ENCODE results near the gene INPP4A.

INPP4A gene

DNA sequence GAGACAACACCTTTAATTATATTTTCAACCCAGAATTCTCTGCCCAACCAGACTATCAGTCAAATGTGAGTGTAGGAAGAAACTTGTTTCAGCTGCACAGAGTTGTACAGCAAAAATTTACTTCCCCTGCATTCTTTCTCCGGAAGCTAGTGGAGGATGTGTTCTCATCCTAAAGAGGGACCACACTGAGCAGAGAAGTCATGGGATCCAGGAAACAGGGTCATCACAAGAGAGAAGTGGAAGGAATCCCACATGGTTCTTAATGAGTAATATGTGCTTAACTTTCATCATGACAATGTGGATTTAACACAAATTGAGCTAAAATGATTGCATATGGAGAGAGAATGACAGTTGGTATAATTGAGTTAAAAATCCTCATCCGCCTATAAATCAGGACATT is 78.2 kb downstream of the INPP4A start:
- no peak overlapping the region for H3K27ac ChIP-seq (ENCODE audit: insufficient read depth in 1 of 2, low read depth in 1 of 2, low read length in 2 of 2, poor library complexity in 1 of 2, severe bottlenecking in 2 of 2)
- ChIA-PET POLR2A (no interaction called here), CTCF (interaction anchor here (0.9 kb wide), 1 partner anchor 69 kb away, joined by 3 read pairs; no protein-coding TSS in a partner anchor)
- no peak overlapping the region for H3K4me3 ChIP-seq (ENCODE audit: control insufficient read depth in 1 of 7, extremely low read depth in 1 of 7, insufficient read depth in 4 of 7, low read depth in 2 of 7, low read length in 6 of 7)
- DNase-seq = no peak
- peaks cover 2 to 28% (median 12%) of the 10 kb centered on the region in 4 experiments for H3K36me3 ChIP-seq (ENCODE audit: control insufficient read depth in 4 of 4, insufficient read depth in 4 of 4, low read length in 3 of 4)
- peaks cover 0 to 12% (median 4%) of the 10 kb centered on the region in 5 experiments for H3K9me3 ChIP-seq (ENCODE audit: control extremely low read depth in 1 of 5, control insufficient read depth in 4 of 5, insufficient read depth in 2 of 5, low read depth in 1 of 5, low read length in 4 of 5)
- 100% methylated on average over 2 of the region's 2 CpGs for WGBS (ENCODE audit: insufficient coverage)
- H3K27me3 ChIP-seq (replicated peaks in 2 of 5; ENCODE audit: control insufficient read depth in 4 of 5, insufficient read depth in 5 of 5, low read length in 4 of 5) = no peaks in the 10 kb centered on the region
- H3K4me1 ChIP-seq (ENCODE audit: control extremely low read depth in 1 of 4, control insufficient read depth in 4 of 4, insufficient read depth in 4 of 4, low read length in 3 of 4) = peaks cover 0 to 2% (median 0%) of the 10 kb centered on the region in 4 experiments

GRCh38 chr2:98524168-98524567 is 79.5 kb downstream of the INPP4A start:
- ChIA-PET CTCF (interaction anchor here (1.3 kb wide), 1 partner anchor 23 kb away, joined by 3 read pairs; no protein-coding TSS in a partner anchor), POLR2A (no interaction called here)
- Histone ChIP-seq H3K27me3 (replicated peaks in 2 of 5; ENCODE audit: control insufficient read depth in 4 of 5, insufficient read depth in 5 of 5, low read length in 4 of 5) (no peaks in the 10 kb centered on the region), H3K4me1 (ENCODE audit: control extremely low read depth in 1 of 4, control insufficient read depth in 4 of 4, insufficient read depth in 4 of 4, low read length in 3 of 4) (no peaks in the 10 kb centered on the region), H3K27ac (ENCODE audit: insufficient read depth in 1 of 2, low read depth in 1 of 2, low read length in 2 of 2, poor library complexity in 1 of 2, severe bottlenecking in 2 of 2) (no peak overlapping the region), H3K9me3 (ENCODE audit: control extremely low read depth in 1 of 5, control insufficient read depth in 4 of 5, insufficient read depth in 2 of 5, low read depth in 1 of 5, low read length in 4 of 5) (peaks cover 0 to 17% (median 4%) of the 10 kb centered on the region in 5 experiments), H3K4me3 (ENCODE audit: control insufficient read depth in 1 of 7, extremely low read depth in 1 of 7, insufficient read depth in 4 of 7, low read depth in 2 of 7, low read length in 6 of 7) (no peak overlapping the region), H3K36me3 (ENCODE audit: control insufficient read depth in 4 of 4, insufficient read depth in 4 of 4, low read length in 3 of 4) (peaks cover 2 to 28% (median 12%) of the 10 kb centered on the region in 4 experiments)
- no peak for DNase-seq
- 97% methylated on average over 3 of the region's 3 CpGs for WGBS (ENCODE audit: insufficient coverage)

DNA sequence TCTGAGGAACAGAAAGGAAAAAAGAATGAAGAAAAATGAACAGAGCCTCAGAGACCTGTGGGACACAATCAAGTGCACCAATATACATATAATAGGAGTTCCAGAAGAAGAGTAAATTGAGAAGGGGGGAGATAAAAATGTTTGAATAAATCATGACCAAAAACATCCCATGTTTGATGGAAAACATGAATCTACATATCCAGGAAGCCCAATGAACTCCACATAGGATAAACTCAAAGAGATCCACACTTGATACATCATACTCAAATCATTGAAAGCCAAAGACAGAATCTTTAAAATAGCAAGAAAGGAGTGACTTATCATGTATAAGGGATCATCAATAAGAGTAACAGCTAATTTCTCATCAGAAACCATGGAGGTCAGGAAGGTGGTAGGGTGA is 83.7 kb downstream of the INPP4A start:
- no peaks in the 10 kb centered on the region for H3K4me1 ChIP-seq (ENCODE audit: control extremely low read depth in 1 of 4, control insufficient read depth in 4 of 4, insufficient read depth in 4 of 4, low read length in 3 of 4)
- no peaks in the 10 kb centered on the region for H3K27me3 ChIP-seq (replicated peaks in 2 of 5; ENCODE audit: control insufficient read depth in 4 of 5, insufficient read depth in 5 of 5, low read length in 4 of 5)
- CTCF ChIA-PET = interaction anchor here (1.0 to 1.7 kb wide), 2 partner anchors 11 to 40 kb away, joined by 3 to 5 read pairs; no protein-coding TSS in a partner anchor
- DNase-seq = no peak
- peaks cover 2 to 15% (median 6%) of the 10 kb centered on the region in 4 experiments for H3K36me3 ChIP-seq (ENCODE audit: control insufficient read depth in 4 of 4, insufficient read depth in 4 of 4, low read length in 3 of 4)
- no peak overlapping the region for H3K27ac ChIP-seq (ENCODE audit: insufficient read depth in 1 of 2, low read depth in 1 of 2, low read length in 2 of 2, poor library complexity in 1 of 2, severe bottlenecking in 2 of 2)
- peaks cover 0 to 17% (median 4%) of the 10 kb centered on the region in 5 experiments for H3K9me3 ChIP-seq (ENCODE audit: control extremely low read depth in 1 of 5, control insufficient read depth in 4 of 5, insufficient read depth in 2 of 5, low read depth in 1 of 5, low read length in 4 of 5)
- POLR2A ChIA-PET = interaction anchor here (0.6 kb wide), 1 partner anchor 28 kb away, joined by 3 read pairs; no protein-coding TSS in a partner anchor
- no peak overlapping the region for H3K4me3 ChIP-seq (ENCODE audit: control insufficient read depth in 1 of 7, extremely low read depth in 1 of 7, insufficient read depth in 4 of 7, low read depth in 2 of 7, low read length in 6 of 7)

GRCh38 chr2:98530114-98530513 is 85.5 kb downstream of the INPP4A start:
- 100% methylated on average over 1 of the region's 1 CpG for WGBS (ENCODE audit: insufficient coverage)
- Histone ChIP-seq H3K27me3 (replicated peaks in 2 of 5; ENCODE audit: control insufficient read depth in 4 of 5, insufficient read depth in 5 of 5, low read length in 4 of 5) (no peaks in the 10 kb centered on the region), H3K36me3 (ENCODE audit: control insufficient read depth in 4 of 4, insufficient read depth in 4 of 4, low read length in 3 of 4) (peaks cover 2 to 18% (median 7%) of the 10 kb centered on the region in 4 experiments), H3K9me3 (ENCODE audit: control extremely low read depth in 1 of 5, control insufficient read depth in 4 of 5, insufficient read depth in 2 of 5, low read depth in 1 of 5, low read length in 4 of 5) (peaks cover 0 to 17% (median 4%) of the 10 kb centered on the region in 5 experiments), H3K4me3 (ENCODE audit: control insufficient read depth in 1 of 7, extremely low read depth in 1 of 7, insufficient read depth in 4 of 7, low read depth in 2 of 7, low read length in 6 of 7) (no peak overlapping the region), H3K27ac (ENCODE audit: insufficient read depth in 1 of 2, low read depth in 1 of 2, low read length in 2 of 2, poor library complexity in 1 of 2, severe bottlenecking in 2 of 2) (no peak overlapping the region), H3K4me1 (ENCODE audit: control extremely low read depth in 1 of 4, control insufficient read depth in 4 of 4, insufficient read depth in 4 of 4, low read length in 3 of 4) (no peaks in the 10 kb centered on the region)
- POLR2A ChIA-PET = no interaction called here
- no peak for DNase-seq
- CTCF ChIA-PET = no interaction called here

- no peak overlapping the region for H3K27ac ChIP-seq (ENCODE audit: insufficient read depth in 1 of 2, low read depth in 1 of 2, low read length in 2 of 2, poor library complexity in 1 of 2, severe bottlenecking in 2 of 2)
- peaks cover 0 to 6% (median 0%) of the 10 kb centered on the region in 5 experiments for H3K9me3 ChIP-seq (ENCODE audit: control extremely low read depth in 1 of 5, control insufficient read depth in 4 of 5, insufficient read depth in 2 of 5, low read depth in 1 of 5, low read length in 4 of 5)
- ChIA-PET CTCF (interaction anchor here (1.9 kb wide), 1 partner anchor 14 kb away, joined by 4 read pairs; no protein-coding TSS in a partner anchor), POLR2A (interaction anchor here (0.5 kb wide), 1 partner anchor 122 kb away, joined by 6 read pairs; no protein-coding TSS in a partner anchor)
- no peak for DNase-seq
- H3K4me1 ChIP-seq (ENCODE audit: control extremely low read depth in 1 of 4, control insufficient read depth in 4 of 4, insufficient read depth in 4 of 4, low read length in 3 of 4) = no peaks in the 10 kb centered on the region
- no peaks in the 10 kb centered on the region for H3K27me3 ChIP-seq (replicated peaks in 2 of 5; ENCODE audit: control insufficient read depth in 4 of 5, insufficient read depth in 5 of 5, low read length in 4 of 5)
- H3K36me3 ChIP-seq (ENCODE audit: control insufficient read depth in 4 of 4, insufficient read depth in 4 of 4, low read length in 3 of 4) = peaks cover 0 to 28% (median 14%) of the 10 kb centered on the region in 4 experiments
- no peak overlapping the region for H3K4me3 ChIP-seq (ENCODE audit: control insufficient read depth in 1 of 7, extremely low read depth in 1 of 7, insufficient read depth in 4 of 7, low read depth in 2 of 7, low read length in 6 of 7)
- 90% methylated on average over 6 of the region's 6 CpGs for WGBS (ENCODE audit: insufficient coverage)
Measured at GRCh38 chr2:98532756-98533155, 88.1 kb downstream of the INPP4A start.

DNA sequence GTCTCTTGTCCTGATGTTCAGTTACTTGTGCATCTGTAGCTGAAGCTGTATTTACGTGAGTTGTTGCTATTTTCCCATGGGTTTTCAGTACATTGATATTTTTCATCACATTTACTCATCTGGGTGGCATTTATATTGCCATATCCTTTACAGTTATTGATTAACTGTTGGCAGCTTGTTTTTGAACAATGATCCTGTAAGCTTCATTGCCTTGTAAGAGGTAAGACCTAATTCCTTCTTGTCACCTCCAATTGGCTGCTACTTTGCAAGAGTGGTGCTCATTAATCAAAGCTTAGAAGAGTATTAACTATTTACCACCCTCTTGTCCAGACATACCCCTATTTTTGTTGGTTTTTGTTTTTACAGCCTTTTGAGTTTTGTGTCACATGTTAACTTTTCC is 88.9 kb downstream of the INPP4A start:
- WGBS (ENCODE audit: insufficient coverage) = no CpG with 5 or more reads among the region's 1 CpG

GRCh38 chr2:98534761-98535160 is 90.1 kb downstream of the INPP4A start:
- Histone ChIP-seq H3K4me3 (ENCODE audit: control insufficient read depth in 1 of 7, extremely low read depth in 1 of 7, insufficient read depth in 4 of 7, low read depth in 2 of 7, low read length in 6 of 7) (no peak overlapping the region), H3K4me1 (ENCODE audit: control extremely low read depth in 1 of 4, control insufficient read depth in 4 of 4, insufficient read depth in 4 of 4, low read length in 3 of 4) (no peaks in the 10 kb centered on the region), H3K27me3 (replicated peaks in 2 of 5; ENCODE audit: control insufficient read depth in 4 of 5, insufficient read depth in 5 of 5, low read length in 4 of 5) (no peaks in the 10 kb centered on the region), H3K27ac (ENCODE audit: insufficient read depth in 1 of 2, low read depth in 1 of 2, low read length in 2 of 2, poor library complexity in 1 of 2, severe bottlenecking in 2 of 2) (no peak overlapping the region), H3K9me3 (ENCODE audit: control extremely low read depth in 1 of 5, control insufficient read depth in 4 of 5, insufficient read depth in 2 of 5, low read depth in 1 of 5, low read length in 4 of 5) (no peaks in the 10 kb centered on the region), H3K36me3 (ENCODE audit: control insufficient read depth in 4 of 4, insufficient read depth in 4 of 4, low read length in 3 of 4) (peaks cover 2 to 48% (median 32%) of the 10 kb centered on the region in 4 experiments)
- WGBS (ENCODE audit: insufficient coverage) = 100% methylated on average over 3 of the region's 3 CpGs
- POLR2A ChIA-PET = no interaction called here
- CTCF ChIA-PET = interaction anchor here (1.3 kb wide), 1 partner anchor 16 kb away, joined by 3 read pairs; no protein-coding TSS in a partner anchor
- DNase-seq = no peak

More for the DNA sequence above, 88.9 kb downstream of the INPP4A start:
- no peak overlapping the region for H3K4me3 ChIP-seq (ENCODE audit: control insufficient read depth in 1 of 7, extremely low read depth in 1 of 7, insufficient read depth in 4 of 7, low read depth in 2 of 7, low read length in 6 of 7)
- ChIA-PET POLR2A (no interaction called here), CTCF (interaction anchor here (0.9 to 1.3 kb wide), 2 partner anchors 15 to 61 kb away, joined by 3 read pairs; no protein-coding TSS in a partner anchor)
- H3K27ac ChIP-seq (ENCODE audit: insufficient read depth in 1 of 2, low read depth in 1 of 2, low read length in 2 of 2, poor library complexity in 1 of 2, severe bottlenecking in 2 of 2) = no peak overlapping the region
- no peaks in the 10 kb centered on the region for H3K4me1 ChIP-seq (ENCODE audit: control extremely low read depth in 1 of 4, control insufficient read depth in 4 of 4, insufficient read depth in 4 of 4, low read length in 3 of 4)
- H3K36me3 ChIP-seq (ENCODE audit: control insufficient read depth in 4 of 4, insufficient read depth in 4 of 4, low read length in 3 of 4) = peaks cover 0 to 36% (median 21%) of the 10 kb centered on the region in 4 experiments
- no peak for DNase-seq
- H3K9me3 ChIP-seq (ENCODE audit: control extremely low read depth in 1 of 5, control insufficient read depth in 4 of 5, insufficient read depth in 2 of 5, low read depth in 1 of 5, low read length in 4 of 5) = peaks cover 0 to under 1% (median 0%) of the 10 kb centered on the region in 5 experiments
- no peaks in the 10 kb centered on the region for H3K27me3 ChIP-seq (replicated peaks in 2 of 5; ENCODE audit: control insufficient read depth in 4 of 5, insufficient read depth in 5 of 5, low read length in 4 of 5)
